Endothelial cell of umbilical vein (primary cell): ENCODE data around the gene LCNL1. TPM values are rescaled to one million over a fixed set of nuclear protein-coding genes. Genes with fewer than 3 reads are reported as not detected.

Experiments
- BruUV-seq: library from RNA; stranded (reverse); fragments of 400-500 nt; replicated peaks from 2 replicates; lab custom pipeline; 2021; lab: Mats Ljungman, UMichigan
- CTCF ChIA-PET: fragments of 300-600, 350-600 bp; sonication (Branson Sonifier 250); formaldehyde crosslinking; loops from one replicate; lab custom pipeline; 2021; ENCODE audit warnings: antibody characterized with exemption, inconsistent platforms; lab: Charles Lee
- POLR2A ChIA-PET: fragments of 300-600, 350-600 bp; sonication (Branson Sonifier 250); formaldehyde crosslinking; loops from one replicate; lab custom pipeline; 2021; ENCODE audit warnings: antibody characterized with exemption, inconsistent platforms; lab: Charles Lee
- DNase-seq: peaks from one replicate; pipeline ENCODE4 v3.0.0-alpha.2; 2011; ENCODE audit warnings: low read depth, low spot score
- FAIRE-seq: peaks from 2 replicates; lab custom pipeline; 2011; peaks lifted over from hg19 to GRCh38; lab: Jason Lieb, UNC
- H2AFZ ChIP-seq: 2 replicates; pipeline ENCODE4 v1.6.0; 2012; ENCODE audit warnings: low read depth, low read length, control low read depth, inconsistent platforms
- H3K27ac ChIP-seq: 2 replicates; pipeline ENCODE4 v1.5.1; 2011; ENCODE audit warnings: low read depth, mild to moderate bottlenecking, control low read depth, low read length, moderate library complexity; ENCODE audit not compliant: insufficient read depth
- H3K27me3 ChIP-seq, 2 experiments: 2 replicates each; pipeline versions ENCODE4 v1.6.0 to v1.6.1; 2011; ENCODE audit warnings: low read length in 2 of 2, mixed read lengths in 1 of 2; ENCODE audit not compliant: control insufficient read depth in 2 of 2, insufficient read depth in 2 of 2
- H3K36me3 ChIP-seq, 2 experiments: 2 replicates in 1 of 2; 3 replicates in 1 of 2; pipeline ENCODE4 v1.5.1; 2011; ENCODE audit warnings: low read length in 2 of 2, mild to moderate bottlenecking in 1 of 2, moderate library complexity in 1 of 2; ENCODE audit not compliant: control insufficient read depth in 2 of 2, insufficient read depth in 2 of 2; ENCODE audit errors: extremely low read depth in 1 of 2
- H3K4me1 ChIP-seq: 3 replicates; pipeline ENCODE4 v1.5.1; 2011; ENCODE audit warnings: mild to moderate bottlenecking, low read length; ENCODE audit not compliant: control insufficient read depth, insufficient read depth; ENCODE audit errors: extremely low read depth
- H3K4me2 ChIP-seq: 2 replicates; pipeline ENCODE4 v1.6.1; 2011; ENCODE audit warnings: low read length, control low read depth, mixed read lengths; ENCODE audit not compliant: insufficient read depth
- H3K4me3 ChIP-seq, 3 experiments: fragments of 200-600 bp in 1 of 3; sonication (generic), shearing (Covaris generic) in 1 of 3; replicated peaks in 1 of 3; 2 replicates each; pipeline ENCODE4 v1.5.1; 2011 to 2016; ENCODE audit warnings: control low read depth in 3 of 3, low read length in 3 of 3, mild to moderate bottlenecking in 2 of 3, inconsistent platforms in 1 of 3, low read depth in 1 of 3, moderate library complexity in 1 of 3; ENCODE audit not compliant: insufficient read depth in 1 of 3
- H3K79me2 ChIP-seq: 2 replicates; pipeline ENCODE4 v1.6.0; 2012; ENCODE audit warnings: low read length, inconsistent platforms; ENCODE audit not compliant: control insufficient read depth, insufficient read depth
- H3K9ac ChIP-seq: replicated peaks from 2 replicates; pipeline ENCODE3; 2011; ENCODE audit warnings: low read length, control low read depth; ENCODE audit not compliant: insufficient read depth; ENCODE audit errors: extremely low read depth
- H3K9me1 ChIP-seq: replicated peaks from 3 replicates; pipeline ENCODE4 v1.6.0; 2011; ENCODE audit warnings: mild to moderate bottlenecking, low read length; ENCODE audit not compliant: control insufficient read depth, insufficient read depth; ENCODE audit errors: extremely low read depth
- H3K9me3 ChIP-seq: replicated peaks from 2 replicates; pipeline ENCODE4 v1.5.1; 2012; ENCODE audit warnings: low read length, inconsistent platforms; ENCODE audit not compliant: control insufficient read depth, insufficient read depth
- H4K20me1 ChIP-seq: replicated peaks from 2 replicates; pipeline ENCODE3; 2011; ENCODE audit warnings: mild to moderate bottlenecking, low read length; ENCODE audit not compliant: control insufficient read depth, insufficient read depth; ENCODE audit errors: extremely low read depth
- CTCF ChIP-seq, 2 donors: IDR thresholded peaks; 1 replicate in 1 of 2; 2 replicates in 1 of 2; pipeline ENCODE4 v1.5.1; 2011; ENCODE audit warnings: low read length in 2 of 2, mild to moderate bottlenecking in 2 of 2, moderate library complexity in 2 of 2, control low read depth in 1 of 2, inconsistent platforms in 1 of 2, low read depth in 1 of 2; ENCODE audit not compliant: insufficient read depth in 1 of 2; ENCODE audit errors: extremely low read depth in 1 of 2
- EZH2 ChIP-seq: IDR thresholded peaks from 2 replicates; pipeline ENCODE4 v1.6.1; 2012; ENCODE audit warnings: borderline replicate concordance, low read depth, mild to moderate bottlenecking, moderate library complexity, low read length, inconsistent platforms; ENCODE audit not compliant: severe bottlenecking
- FOS ChIP-seq: IDR thresholded peaks from 2 replicates; pipeline ENCODE4 v1.6.1; 2011; ENCODE audit warnings: mild to moderate bottlenecking, low read length, moderate library complexity, borderline replicate concordance; ENCODE audit not compliant: insufficient read depth
- GATA2 ChIP-seq: IDR thresholded peaks from 2 replicates; pipeline ENCODE4 v1.7.0; 2011; ENCODE audit warnings: low read depth, mild to moderate bottlenecking, moderate library complexity, mixed read lengths, low read length; ENCODE audit not compliant: insufficient read length, insufficient read depth
- JUN ChIP-seq: IDR thresholded peaks from 2 replicates; pipeline ENCODE4 v1.6.1; 2011; ENCODE audit warnings: borderline replicate concordance, low read depth; ENCODE audit not compliant: insufficient read length, insufficient read depth
- MAX ChIP-seq: IDR thresholded peaks from 2 replicates; pipeline ENCODE4 v1.6.1; 2011; ENCODE audit not compliant: insufficient read depth, insufficient read length
- MYC ChIP-seq: IDR thresholded peaks from one replicate; pipeline ENCODE4 v1.6.1; 2011; ENCODE audit warnings: mild to moderate bottlenecking, low read depth, low read length
- POLR2A ChIP-seq: IDR thresholded peaks from 2 replicates; pipeline ENCODE4 v1.6.1; 2012; ENCODE audit warnings: low read depth, mild to moderate bottlenecking, control low read depth, low read length
- POLR2AphosphoS5 ChIP-seq: IDR thresholded peaks from 2 replicates; pipeline ENCODE4 v1.6.1; 2012; ENCODE audit warnings: low read depth, mild to moderate bottlenecking, control low read depth, low read length, moderate library complexity; ENCODE audit not compliant: insufficient read depth
- dilution Hi-C: fragments of 300-500 bp; cut with MboI; formaldehyde crosslinking; loops from one replicate; pipeline ENCODE4 v1.15.0; 2019; ENCODE audit warnings: low sequenced_read_pairs; ENCODE audit not compliant: extremely low pct_ligation_motif_present
- intact Hi-C: fragments of 100-400 bp; cut with micrococcal nuclease; formaldehyde crosslinking; loops from one replicate; pipeline ENCODE4 v1.10.0; 2022
- polyA plus RNA-seq, 4 experiments: library from polyadenylated mRNA; depleted of rRNA in 3 of 4; stranded (reverse) in 3 of 4; unstranded in 1 of 4; fragments of >200 nt; gene quantifications; 2 replicates each; pipeline versions ENCODE4 v1.2.1 to v1.2.3, GENCODE V29; 2011 to 2012; ENCODE audit warnings: missing spikeins in 1 of 4
- total RNA-seq: library from RNA; stranded (reverse); gene quantifications from 2 replicates; pipeline ENCODE4 v1.2.3, GENCODE V29; 2021

Gene LCNL1
- total and polyA plus RNA-seq, 2 donors (not counting 3 experiments of a cell fraction or from before 2014, with no cell fraction given): not detected

- H3K27ac ChIP-seq: no peak overlapping the region
- H2AFZ ChIP-seq: no peak overlapping the region
- H3K4me3 ChIP-seq: no peak overlapping the region
- H3K27me3 ChIP-seq: peaks cover 3 to 10% of the 10 kb centered on the region in 2 experiments
- no peaks in the 10 kb centered on the region for H3K9me3 ChIP-seq
- TF ChIP-seq GATA2 (no peak), POLR2AphosphoS5 (no peak), JUN (no peak), MAX (no peak), CTCF (IDR thresholded peaks at IDR 0.05; ENCODE audit: extremely low read depth in 1 of 2, insufficient read depth in 1 of 2, low read depth in 1 of 2, low read length in 2 of 2) (no peak), POLR2A (no peak), MYC (no peak), FOS (no peak), EZH2 (no peak)
- no peak for DNase-seq
- ChIA-PET POLR2A (no interaction called here), CTCF (no interaction called here)
- no TSS peak for BruUV-seq
- no peak overlapping the region for H3K4me2 ChIP-seq
- no peaks in the 10 kb centered on the region for H3K36me3 ChIP-seq
- H3K9me1 ChIP-seq: no peaks in the 10 kb centered on the region
- no peak overlapping the region for H3K9ac ChIP-seq
- peaks cover 7% of the 10 kb centered on the region for H3K4me1 ChIP-seq
- dilution Hi-C loops (no loop called here), intact Hi-C loops (no loop called here)
- no peaks in the 10 kb centered on the region for H4K20me1 ChIP-seq
- peaks cover 9% of the 10 kb centered on the region for H3K79me2 ChIP-seq
- no peak for FAIRE-seq
These were observed 6.1 kb downstream of the LCNL1 start for GRCh38 chr9:136988872-136989271.
